ENCODE measurements around the gene ISG20.

ISG20 gene

DNA sequence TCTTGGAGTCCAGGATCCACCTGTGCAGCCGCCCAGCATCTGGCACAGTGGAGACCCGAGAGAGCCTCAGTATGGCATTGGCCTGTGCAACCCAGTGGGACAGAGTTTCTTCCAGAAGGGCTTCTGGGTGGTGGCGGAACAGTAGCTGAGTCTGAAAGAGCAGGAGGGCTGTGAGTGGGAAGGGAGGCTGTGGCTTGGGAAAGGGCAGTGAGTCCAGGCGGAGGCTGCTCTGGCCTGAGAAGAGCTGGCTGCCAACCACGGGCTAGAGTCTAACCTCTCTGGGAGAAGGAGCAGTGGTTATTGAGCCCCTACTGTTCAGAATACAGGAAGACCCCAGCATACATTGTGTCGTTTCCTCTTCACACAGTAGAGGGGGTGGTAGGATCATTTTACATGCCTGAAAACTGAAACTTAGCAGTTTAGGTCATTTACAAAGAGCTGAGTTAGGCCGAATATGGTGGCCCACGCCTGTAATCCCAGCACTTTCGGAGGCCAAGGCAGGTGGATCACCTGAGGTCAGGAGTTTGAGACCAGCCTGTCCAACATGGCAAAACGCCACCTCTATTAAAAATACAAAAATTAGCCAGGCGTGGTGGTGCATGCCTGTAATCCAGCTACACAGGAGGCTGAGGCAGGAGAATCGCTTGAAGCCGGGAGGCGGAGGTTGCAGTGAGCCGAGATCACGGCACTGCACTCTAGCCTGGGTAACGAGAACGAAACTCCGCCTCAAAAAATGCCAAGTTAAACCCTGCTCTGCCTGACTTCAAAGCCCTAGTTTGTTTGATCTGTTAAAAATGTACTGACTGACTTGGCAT lies 14.5 kb upstream of the ISG20 start:
- H3K27ac ChIP-seq: peak overlapping the region in 1 of 2 donors; percentile 11
- TF ChIP-seq, protein P1, sequence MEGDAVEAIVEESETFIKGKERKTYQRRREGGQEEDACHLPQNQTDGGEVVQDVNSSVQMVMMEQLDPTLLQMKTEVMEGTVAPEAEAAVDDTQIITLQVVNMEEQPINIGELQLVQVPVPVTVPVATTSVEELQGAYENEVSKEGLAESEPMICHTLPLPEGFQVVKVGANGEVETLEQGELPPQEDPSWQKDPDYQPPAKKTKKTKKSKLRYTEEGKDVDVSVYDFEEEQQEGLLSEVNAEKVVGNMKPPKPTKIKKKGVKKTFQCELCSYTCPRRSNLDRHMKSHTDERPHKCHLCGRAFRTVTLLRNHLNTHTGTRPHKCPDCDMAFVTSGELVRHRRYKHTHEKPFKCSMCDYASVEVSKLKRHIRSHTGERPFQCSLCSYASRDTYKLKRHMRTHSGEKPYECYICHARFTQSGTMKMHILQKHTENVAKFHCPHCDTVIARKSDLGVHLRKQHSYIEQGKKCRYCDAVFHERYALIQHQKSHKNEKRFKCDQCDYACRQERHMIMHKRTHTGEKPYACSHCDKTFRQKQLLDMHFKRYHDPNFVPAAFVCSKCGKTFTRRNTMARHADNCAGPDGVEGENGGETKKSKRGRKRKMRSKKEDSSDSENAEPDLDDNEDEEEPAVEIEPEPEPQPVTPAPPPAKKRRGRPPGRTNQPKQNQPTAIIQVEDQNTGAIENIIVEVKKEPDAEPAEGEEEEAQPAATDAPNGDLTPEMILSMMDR (IDR thresholded peaks at IDR 0.05): no peak
- H3K4me3 ChIP-seq: peak overlapping the region; percentile 27
- DNase-seq (ENCODE audit: low spot score): no peak

DNA sequence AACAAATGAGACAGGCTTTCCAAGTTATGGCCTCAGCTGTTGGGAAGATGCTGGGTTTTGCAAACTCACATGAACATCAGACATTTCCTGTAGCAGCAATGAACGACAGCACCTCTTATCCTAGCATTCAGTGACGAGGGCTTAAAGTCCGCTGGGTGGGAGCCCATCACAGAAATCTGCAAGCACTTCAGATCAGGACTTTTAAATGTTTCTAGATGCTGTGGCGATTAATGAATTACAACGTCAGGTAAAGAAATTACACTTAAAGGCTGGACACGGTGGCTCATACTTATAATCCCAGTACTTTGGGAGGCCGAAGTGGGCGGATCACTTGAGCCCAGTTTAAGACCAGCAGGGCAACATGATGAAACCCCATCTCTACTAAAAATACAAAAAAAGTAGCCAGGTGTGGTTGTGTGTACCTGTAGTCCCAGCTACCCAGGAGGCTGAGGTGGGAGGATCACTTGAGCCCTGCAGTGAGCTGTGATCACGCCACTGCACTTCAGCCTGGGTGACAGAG lies 13.8 kb upstream of the ISG20 start:
- peak overlapping the region in 1 of 2 donors; percentile 11 for H3K27ac ChIP-seq
- peak overlapping the region; percentile 27 for H3K4me3 ChIP-seq
- TF ChIP-seq, protein P1 (IDR thresholded peaks at IDR 0.05): no peak
- DNase-seq (ENCODE audit: low spot score): no peak

DNA sequence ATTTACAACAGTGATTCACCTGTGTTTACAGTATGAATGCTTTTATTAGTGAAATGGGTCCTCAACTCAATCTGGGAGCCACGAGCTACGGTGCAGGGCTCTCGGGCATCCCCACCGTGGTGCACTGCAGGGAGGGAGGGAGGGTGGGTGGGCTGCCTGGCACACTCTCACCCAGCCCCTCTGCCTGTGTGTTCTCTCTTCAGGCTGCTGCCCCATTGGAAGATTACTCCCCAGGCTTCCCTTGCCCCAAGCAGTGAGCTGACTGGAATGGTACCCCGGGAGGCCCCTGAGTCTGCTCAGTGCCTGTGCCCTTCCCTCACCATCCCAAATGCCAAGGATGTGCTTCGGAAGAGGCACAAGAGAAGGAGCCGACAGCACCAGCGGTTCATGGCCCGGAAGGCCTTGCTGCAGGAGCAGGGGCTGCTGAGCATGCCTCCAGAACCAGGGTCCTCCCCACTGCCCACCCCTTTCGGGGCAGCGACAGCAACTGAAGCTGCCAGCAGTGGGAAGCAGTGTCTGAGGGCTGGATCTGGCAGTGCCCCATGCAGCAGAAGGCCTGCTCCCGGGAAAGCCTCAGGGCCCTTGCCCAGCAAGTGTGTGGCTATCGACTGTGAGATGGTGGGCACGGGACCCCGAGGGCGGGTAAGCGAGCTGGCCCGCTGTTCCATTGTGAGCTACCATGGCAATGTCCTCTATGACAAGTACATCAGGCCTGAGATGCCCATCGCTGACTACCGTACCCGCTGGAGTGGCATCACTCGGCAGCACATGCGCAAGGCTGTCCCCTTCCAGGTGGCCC lies 12.7 kb upstream of the ISG20 start:
- Histone ChIP-seq H3K27ac (no peak overlapping the region), H3K4me3 (no peak overlapping the region)
- TF ChIP-seq, protein P1 (IDR thresholded peaks at IDR 0.05): no peak
- DNase-seq (ENCODE audit: low spot score): no peak

DNA sequence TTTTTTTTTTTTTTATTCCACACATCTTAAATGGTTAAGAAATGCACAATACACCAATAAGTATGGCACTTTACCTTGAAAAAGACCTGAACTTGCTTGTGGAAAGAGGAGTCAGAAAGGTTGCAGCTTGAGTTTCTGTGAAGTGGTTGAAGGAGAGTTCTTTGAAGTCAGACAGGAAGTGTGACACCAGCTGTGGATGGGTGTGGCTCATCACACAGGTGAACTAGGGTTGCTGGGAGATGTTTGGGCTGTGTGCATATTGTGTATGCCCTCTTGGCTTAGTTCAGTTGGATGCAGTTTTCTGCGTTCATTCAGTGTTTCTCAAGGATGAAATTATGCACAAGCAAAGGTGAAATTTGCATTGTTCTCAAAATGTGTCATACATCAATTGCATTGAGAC lies 11.4 kb upstream of the ISG20 start:
- DNase-seq (ENCODE audit: low spot score): no peak
- TF ChIP-seq, protein P1 (IDR thresholded peaks at IDR 0.05): no peak
- H3K4me3 ChIP-seq: no peak overlapping the region
- H3K27ac ChIP-seq: no peak overlapping the region

DNA sequence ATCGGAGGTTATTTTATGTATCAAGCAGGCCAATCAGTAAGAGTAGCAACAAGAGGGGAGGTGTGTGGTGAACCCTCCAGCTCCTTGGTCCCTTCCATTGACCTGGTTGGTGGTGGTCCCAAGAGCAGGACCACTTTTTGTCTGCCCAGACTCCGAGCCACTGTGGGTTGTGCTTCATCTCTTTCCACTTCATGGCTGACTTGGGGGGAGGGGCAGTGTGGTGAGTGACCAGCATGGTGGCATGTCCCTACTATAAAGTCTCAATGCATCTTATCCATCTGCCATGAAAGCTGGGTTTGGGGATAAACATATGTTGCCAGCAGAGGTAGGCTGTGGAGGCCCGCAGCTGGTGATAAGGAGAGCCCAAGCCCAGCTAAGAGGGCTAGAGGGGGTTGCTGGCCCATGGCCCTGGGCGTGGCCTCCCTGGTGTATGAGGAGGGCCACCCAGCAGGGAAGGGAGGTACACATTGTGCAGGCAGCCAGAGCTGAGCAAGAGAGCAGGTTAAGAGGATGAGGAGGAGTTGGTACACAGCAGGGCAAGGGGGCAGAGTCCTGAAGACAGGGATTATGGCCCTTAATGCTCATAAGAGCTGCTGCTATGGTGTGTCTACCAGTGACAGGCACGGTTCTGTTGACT lies 10.7 kb upstream of the ISG20 start:
- TF ChIP-seq, protein P1 (IDR thresholded peaks at IDR 0.05): no peak
- Histone ChIP-seq H3K27ac (no peak overlapping the region), H3K4me3 (no peak overlapping the region)
- no peak for DNase-seq (ENCODE audit: low spot score)

DNA sequence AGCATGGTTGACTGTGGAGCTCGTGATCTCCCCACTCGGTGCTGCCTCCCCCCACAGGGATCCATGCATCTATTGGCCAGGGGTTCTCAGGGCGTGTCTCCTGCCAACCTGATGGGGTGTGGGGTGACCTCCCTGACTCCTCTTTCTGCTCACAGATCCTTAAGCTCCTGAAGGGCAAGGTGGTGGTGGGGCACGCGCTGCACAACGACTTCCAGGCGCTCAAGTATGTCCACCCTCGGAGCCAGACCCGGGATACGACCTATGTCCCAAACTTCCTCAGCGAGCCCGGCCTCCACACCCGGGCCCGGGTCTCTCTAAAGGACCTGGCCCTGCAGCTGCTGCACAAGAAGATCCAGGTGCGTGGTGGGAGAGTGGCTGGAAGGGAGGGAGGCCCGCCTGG lies 9.7 kb upstream of the ISG20 start:
- Histone ChIP-seq H3K4me3 (no peak overlapping the region), H3K27ac (no peak overlapping the region)
- TF ChIP-seq, protein P1 (IDR thresholded peaks at IDR 0.05): no peak
- DNase-seq (ENCODE audit: low spot score): no peak

All from coronary artery (tissue), 2 donors.